Esophagus squamous epithelium (tissue), 4 donors: Measurements from ENCODE around the gene COL4A6.

Experiments used
- CTCF ChIP-seq, 6 experiments: fragments of 450-650 bp in 4 of 6; fragments of 200-600 bp in 2 of 6; sonication (generic) in 2 of 6; IDR thresholded peaks; one replicate each; pipeline ENCODE4 v1.5.1; 2016 to 2019; ENCODE audit warnings: antibody characterized with exemption in 6 of 6, mild to moderate bottlenecking in 4 of 6, moderate library complexity in 4 of 6
- POLR2A ChIP-seq, 4 donors: fragments of 450-650 bp; IDR thresholded peaks; one replicate each; pipeline ENCODE4 v1.6.1; 2017; ENCODE audit warnings: antibody characterized with exemption in 4 of 4, mild to moderate bottlenecking in 4 of 4, moderate library complexity in 3 of 4

GRCh38 chrX:108134724-108135123 is 303.5 kb downstream of the COL4A6 start:
- no peak for TF ChIP-seq CTCF (IDR thresholded peaks at IDR 0.05)
- no peak for TF ChIP-seq POLR2A (IDR thresholded peaks at IDR 0.05)
